ENCODE data around the gene ARHGAP18.

ARHGAP18 gene

GRCh38 chr6:129709769-129710449, at the start of gene ARHGAP18:
Gene ARHGAP18, minus strand, starts transcription at chr6:129710177. Its CDS starts 41 bp downstream, at chr6:129710136.
- peak; percentile 83 for DNase-seq (ENCODE audit: low spot score)

GRCh38 chr6:129755787-129756186, 45.8 kb upstream of the ARHGAP18 start:
- DNase-seq (ENCODE audit: low spot score) = no peak

GRCh38 chr6:129754750-129755149, 44.8 kb upstream of the ARHGAP18 start:
- DNase-seq (ENCODE audit: low spot score) = no peak

GRCh38 chr6:129753422-129753821, 43.4 kb upstream of the ARHGAP18 start:
- DNase-seq (ENCODE audit: low spot score) = no peak

- DNase-seq (ENCODE audit: low spot score) = no peak
Observed at GRCh38 chr6:129751384-129751783, 41.4 kb upstream of the ARHGAP18 start.

- DNase-seq (ENCODE audit: low spot score) = no peak
Observed at GRCh38 chr6:129750360-129750759, 40.4 kb upstream of the ARHGAP18 start.

- no peak for DNase-seq (ENCODE audit: low spot score)
Observed at GRCh38 chr6:129749749-129750120, 39.8 kb upstream of the ARHGAP18 start.

GRCh38 chr6:129748901-129749748, 39.1 kb upstream of the ARHGAP18 start:
- no peak for DNase-seq (ENCODE audit: low spot score)

- no peak for DNase-seq (ENCODE audit: low spot score)
Observed at GRCh38 chr6:129748212-129748900, 38.4 kb upstream of the ARHGAP18 start.

GRCh38 chr6:129747588-129748112, 37.7 kb upstream of the ARHGAP18 start:
- no peak for DNase-seq (ENCODE audit: low spot score)

- DNase-seq (ENCODE audit: low spot score) = no peak
Observed at GRCh38 chr6:129744880-129745237, 34.9 kb upstream of the ARHGAP18 start.

- peak; percentile 29 for DNase-seq (ENCODE audit: low spot score)
Observed at GRCh38 chr6:129744201-129744879, 34.4 kb upstream of the ARHGAP18 start.

- no peak for DNase-seq (ENCODE audit: low spot score)
Observed at GRCh38 chr6:129740013-129740412, 30.0 kb upstream of the ARHGAP18 start.

GRCh38 chr6:129736105-129736504, 26.1 kb upstream of the ARHGAP18 start:
- no peak for DNase-seq (ENCODE audit: low spot score)

- no peak for DNase-seq (ENCODE audit: low spot score)
Observed at GRCh38 chr6:129733290-129733689, 23.3 kb upstream of the ARHGAP18 start.

GRCh38 chr6:129732542-129732941, 22.6 kb upstream of the ARHGAP18 start:
- no peak for DNase-seq (ENCODE audit: low spot score)

GRCh38 chr6:129732034-129732433, 22.1 kb upstream of the ARHGAP18 start:
- DNase-seq (ENCODE audit: low spot score) = no peak

- DNase-seq (ENCODE audit: low spot score) = no peak
Observed at GRCh38 chr6:129731428-129731827, 21.5 kb upstream of the ARHGAP18 start.

- peak; percentile 11 for DNase-seq (ENCODE audit: low spot score)
Observed at GRCh38 chr6:129730477-129731165, 20.6 kb upstream of the ARHGAP18 start.

GRCh38 chr6:129726650-129727049, 16.7 kb upstream of the ARHGAP18 start:
- DNase-seq (ENCODE audit: low spot score) = no peak

- no peak for DNase-seq (ENCODE audit: low spot score)
Observed at GRCh38 chr6:129725341-129725740, 15.4 kb upstream of the ARHGAP18 start.

All from iPS-NIHi11 (cell line).